ENCODE results near the gene MAP4K2. TPM values are rescaled to one million over a fixed set of nuclear protein-coding genes. Genes with fewer than 3 reads are reported as not detected.

The MAP4K2 gene
- total and polyA plus RNA-seq, 2 of the 13 experiments (the other 11 are each of a cell fraction or from before 2014, with no cell fraction given) = 8.3 to 17.6 TPM

DNA sequence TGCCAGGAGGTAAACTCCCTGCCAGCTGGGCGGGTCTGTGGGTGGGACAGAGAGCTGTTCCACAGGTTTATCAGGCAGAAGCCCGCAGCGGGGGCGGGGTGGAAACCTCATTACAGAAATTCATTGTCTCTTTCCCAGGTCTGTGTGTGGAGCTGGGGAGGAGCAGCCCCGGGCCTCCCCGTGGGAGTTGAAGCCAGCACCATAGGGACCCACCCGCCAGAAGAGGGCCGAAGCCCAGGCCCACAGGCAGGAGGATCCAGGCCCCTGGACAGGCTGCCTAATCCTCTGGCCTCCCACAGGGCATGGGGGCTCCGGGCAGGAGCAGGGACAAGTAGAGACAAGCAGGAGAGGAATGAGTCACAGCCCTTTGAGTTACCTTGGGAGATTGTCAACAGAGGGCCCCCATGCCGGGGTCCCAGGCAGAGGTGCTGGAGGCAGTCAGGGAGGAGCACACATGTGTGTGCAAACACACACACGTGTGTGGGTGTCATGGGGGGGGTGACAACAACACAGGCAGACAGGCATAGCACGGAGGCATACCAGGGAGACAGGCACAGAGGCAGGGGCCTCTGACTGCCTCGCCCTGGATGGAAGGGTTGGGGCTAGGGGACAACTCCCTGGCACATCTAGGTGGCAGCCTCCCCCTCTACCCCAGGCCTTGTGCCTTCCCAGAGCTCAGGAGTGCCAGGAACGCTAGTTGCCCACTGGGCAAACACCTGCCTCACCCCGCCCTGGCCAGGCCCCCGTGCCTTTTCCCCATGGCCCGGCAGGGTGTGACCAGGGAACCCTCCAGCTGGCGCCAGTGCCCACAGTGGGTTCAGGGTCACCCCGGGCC lies 40.1 kb upstream of the MAP4K2 start (continued):
- TF ChIP-seq GABPB1 (CRISPR knock-in tag; IDR thresholded peaks at IDR 0.05) (peak; percentile 19; the same call in 1 of the 2 replicates), NCOR1 (IDR thresholded peaks at IDR 0.05; ENCODE audit: borderline replicate concordance, low read length) (no peak), SP1 (IDR thresholded peaks at IDR 0.05) (no peak), SP1 (CRISPR knock-in tag; IDR thresholded peaks at IDR 0.05) (no peak), HCFC1 (IDR thresholded peaks at IDR 0.05; ENCODE audit: low read depth, low read length) (no peak), JUND (CRISPR knock-in tag; IDR thresholded peaks at IDR 0.05) (0 out of 2 replicates have a peak, but pooled peaks have one; percentile 53), SAP130 (CRISPR knock-in tag; IDR thresholded peaks at IDR 0.05; ENCODE audit: low read depth) (peak; percentile 83), ZSCAN20 (CRISPR knock-in tag; IDR thresholded peaks at IDR 0.05; ENCODE audit: borderline replicate concordance) (no peak), MATR3 (CRISPR knock-in tag; IDR thresholded peaks at IDR 0.05) (no peak), HNF4A (CRISPR knock-in tag; IDR thresholded peaks at IDR 0.05) (peak; percentile 26; the same call in 1 of the 2 replicates), EP300 (IDR thresholded peaks at IDR 0.05; ENCODE audit: low read depth in 2 of 2, low read length in 2 of 2) (0 out of 4 replicates have a peak, but pooled peaks of 1 of the 2 experiments have one; percentile 12), EP300 (CRISPR knock-in tag; IDR thresholded peaks at IDR 0.05; ENCODE audit: borderline replicate concordance) (no peak; the same call in 1 of the 2 replicates), TBX3 (IDR thresholded peaks at IDR 0.05; ENCODE audit: borderline replicate concordance) (0 out of 2 replicates have a peak, but pooled peaks have one; percentile 35), LCORL (IDR thresholded peaks at IDR 0.05) (no peak), LCORL (CRISPR knock-in tag; IDR thresholded peaks at IDR 0.05) (peak; percentile 65; the same call in 1 of the 2 replicates), NPAS2 (CRISPR knock-in tag; IDR thresholded peaks at IDR 0.05; ENCODE audit: borderline replicate concordance) (no peak), ZNF543 (CRISPR knock-in tag; IDR thresholded peaks at IDR 0.05) (peak; percentile 43; the same call in 1 of the 2 replicates), BHLHE40 (IDR thresholded peaks at IDR 0.05; ENCODE audit: low read length) (peak; percentile 65)
- TF ChIP-seq, protein P1, sequence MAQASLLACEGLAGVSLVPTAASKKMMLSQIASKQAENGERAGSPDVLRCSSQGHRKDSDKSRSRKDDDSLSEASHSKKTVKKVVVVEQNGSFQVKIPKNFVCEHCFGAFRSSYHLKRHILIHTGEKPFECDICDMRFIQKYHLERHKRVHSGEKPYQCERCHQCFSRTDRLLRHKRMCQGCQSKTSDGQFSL (CRISPR knock-in tag; IDR thresholded peaks at IDR 0.05) = peak; percentile 91
- TF ChIP-seq, protein P2, sequence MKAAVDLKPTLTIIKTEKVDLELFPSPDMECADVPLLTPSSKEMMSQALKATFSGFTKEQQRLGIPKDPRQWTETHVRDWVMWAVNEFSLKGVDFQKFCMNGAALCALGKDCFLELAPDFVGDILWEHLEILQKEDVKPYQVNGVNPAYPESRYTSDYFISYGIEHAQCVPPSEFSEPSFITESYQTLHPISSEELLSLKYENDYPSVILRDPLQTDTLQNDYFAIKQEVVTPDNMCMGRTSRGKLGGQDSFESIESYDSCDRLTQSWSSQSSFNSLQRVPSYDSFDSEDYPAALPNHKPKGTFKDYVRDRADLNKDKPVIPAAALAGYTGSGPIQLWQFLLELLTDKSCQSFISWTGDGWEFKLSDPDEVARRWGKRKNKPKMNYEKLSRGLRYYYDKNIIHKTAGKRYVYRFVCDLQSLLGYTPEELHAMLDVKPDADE (CRISPR knock-in tag; IDR thresholded peaks at IDR 0.05) = no peak
- TF ChIP-seq, protein P3, sequence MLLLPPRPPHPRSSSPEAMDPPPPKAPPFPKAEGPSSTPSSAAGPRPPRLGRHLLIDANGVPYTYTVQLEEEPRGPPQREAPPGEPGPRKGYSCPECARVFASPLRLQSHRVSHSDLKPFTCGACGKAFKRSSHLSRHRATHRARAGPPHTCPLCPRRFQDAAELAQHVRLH (CRISPR knock-in tag; IDR thresholded peaks at IDR 0.05; ENCODE audit: borderline replicate concordance, low read depth) = 0 out of 2 replicates have a peak, but pooled peaks have one; percentile 32
- TF ChIP-seq, protein P4, sequence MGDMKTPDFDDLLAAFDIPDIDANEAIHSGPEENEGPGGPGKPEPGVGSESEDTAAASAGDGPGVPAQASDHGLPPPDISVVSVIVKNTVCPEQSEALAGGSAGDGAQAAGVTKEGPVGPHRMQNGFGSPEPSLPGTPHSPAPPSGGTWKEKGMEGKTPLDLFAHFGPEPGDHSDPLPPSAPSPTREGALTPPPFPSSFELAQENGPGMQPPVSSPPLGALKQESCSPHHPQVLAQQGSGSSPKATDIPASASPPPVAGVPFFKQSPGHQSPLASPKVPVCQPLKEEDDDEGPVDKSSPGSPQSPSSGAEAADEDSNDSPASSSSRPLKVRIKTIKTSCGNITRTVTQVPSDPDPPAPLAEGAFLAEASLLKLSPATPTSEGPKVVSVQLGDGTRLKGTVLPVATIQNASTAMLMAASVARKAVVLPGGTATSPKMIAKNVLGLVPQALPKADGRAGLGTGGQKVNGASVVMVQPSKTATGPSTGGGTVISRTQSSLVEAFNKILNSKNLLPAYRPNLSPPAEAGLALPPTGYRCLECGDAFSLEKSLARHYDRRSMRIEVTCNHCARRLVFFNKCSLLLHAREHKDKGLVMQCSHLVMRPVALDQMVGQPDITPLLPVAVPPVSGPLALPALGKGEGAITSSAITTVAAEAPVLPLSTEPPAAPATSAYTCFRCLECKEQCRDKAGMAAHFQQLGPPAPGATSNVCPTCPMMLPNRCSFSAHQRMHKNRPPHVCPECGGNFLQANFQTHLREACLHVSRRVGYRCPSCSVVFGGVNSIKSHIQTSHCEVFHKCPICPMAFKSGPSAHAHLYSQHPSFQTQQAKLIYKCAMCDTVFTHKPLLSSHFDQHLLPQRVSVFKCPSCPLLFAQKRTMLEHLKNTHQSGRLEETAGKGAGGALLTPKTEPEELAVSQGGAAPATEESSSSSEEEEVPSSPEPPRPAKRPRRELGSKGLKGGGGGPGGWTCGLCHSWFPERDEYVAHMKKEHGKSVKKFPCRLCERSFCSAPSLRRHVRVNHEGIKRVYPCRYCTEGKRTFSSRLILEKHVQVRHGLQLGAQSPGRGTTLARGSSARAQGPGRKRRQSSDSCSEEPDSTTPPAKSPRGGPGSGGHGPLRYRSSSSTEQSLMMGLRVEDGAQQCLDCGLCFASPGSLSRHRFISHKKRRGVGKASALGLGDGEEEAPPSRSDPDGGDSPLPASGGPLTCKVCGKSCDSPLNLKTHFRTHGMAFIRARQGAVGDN (CRISPR knock-in tag; IDR thresholded peaks at IDR 0.05) = peak; percentile 71
- TF ChIP-seq, protein P5, sequence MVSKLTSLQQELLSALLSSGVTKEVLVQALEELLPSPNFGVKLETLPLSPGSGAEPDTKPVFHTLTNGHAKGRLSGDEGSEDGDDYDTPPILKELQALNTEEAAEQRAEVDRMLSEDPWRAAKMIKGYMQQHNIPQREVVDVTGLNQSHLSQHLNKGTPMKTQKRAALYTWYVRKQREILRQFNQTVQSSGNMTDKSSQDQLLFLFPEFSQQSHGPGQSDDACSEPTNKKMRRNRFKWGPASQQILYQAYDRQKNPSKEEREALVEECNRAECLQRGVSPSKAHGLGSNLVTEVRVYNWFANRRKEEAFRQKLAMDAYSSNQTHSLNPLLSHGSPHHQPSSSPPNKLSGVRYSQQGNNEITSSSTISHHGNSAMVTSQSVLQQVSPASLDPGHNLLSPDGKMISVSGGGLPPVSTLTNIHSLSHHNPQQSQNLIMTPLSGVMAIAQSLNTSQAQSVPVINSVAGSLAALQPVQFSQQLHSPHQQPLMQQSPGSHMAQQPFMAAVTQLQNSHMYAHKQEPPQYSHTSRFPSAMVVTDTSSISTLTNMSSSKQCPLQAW (CRISPR knock-in tag; IDR thresholded peaks at IDR 0.05) = 0 out of 2 replicates have a peak, but pooled peaks have one; percentile 39
